ENCODE results near the gene MPL.

MPL gene

DNA sequence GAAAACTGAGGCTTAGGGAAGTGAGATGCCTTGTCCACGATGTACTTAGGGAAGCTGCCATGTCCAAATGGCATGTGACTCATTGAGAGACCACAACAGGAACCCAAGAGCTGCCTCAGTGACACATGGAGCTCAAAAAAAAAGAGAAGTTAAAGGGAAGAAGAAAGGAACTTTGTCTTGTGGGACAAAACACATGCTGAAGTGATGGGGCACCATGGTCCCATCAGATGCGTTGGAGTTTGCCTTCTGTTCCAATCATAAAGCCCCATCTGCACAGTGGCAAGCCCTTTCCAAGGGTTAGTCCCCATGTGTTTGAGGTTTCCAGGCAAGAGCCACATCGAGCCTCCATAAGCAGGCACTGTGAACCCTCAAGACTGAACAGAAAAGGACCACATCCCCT is 44.0 kb downstream of the MPL start:
- H3K27me3 ChIP-seq (ENCODE audit: insufficient read depth, low read depth, severe bottlenecking) = no peaks in the 10 kb centered on the region
- no peak for DNase-seq
- H3K4me3 ChIP-seq (ENCODE audit: low read depth, low read length) = no peak overlapping the region
- peaks cover 44% of the 10 kb centered on the region for H3K36me3 ChIP-seq
- TF ChIP-seq, protein P1, sequence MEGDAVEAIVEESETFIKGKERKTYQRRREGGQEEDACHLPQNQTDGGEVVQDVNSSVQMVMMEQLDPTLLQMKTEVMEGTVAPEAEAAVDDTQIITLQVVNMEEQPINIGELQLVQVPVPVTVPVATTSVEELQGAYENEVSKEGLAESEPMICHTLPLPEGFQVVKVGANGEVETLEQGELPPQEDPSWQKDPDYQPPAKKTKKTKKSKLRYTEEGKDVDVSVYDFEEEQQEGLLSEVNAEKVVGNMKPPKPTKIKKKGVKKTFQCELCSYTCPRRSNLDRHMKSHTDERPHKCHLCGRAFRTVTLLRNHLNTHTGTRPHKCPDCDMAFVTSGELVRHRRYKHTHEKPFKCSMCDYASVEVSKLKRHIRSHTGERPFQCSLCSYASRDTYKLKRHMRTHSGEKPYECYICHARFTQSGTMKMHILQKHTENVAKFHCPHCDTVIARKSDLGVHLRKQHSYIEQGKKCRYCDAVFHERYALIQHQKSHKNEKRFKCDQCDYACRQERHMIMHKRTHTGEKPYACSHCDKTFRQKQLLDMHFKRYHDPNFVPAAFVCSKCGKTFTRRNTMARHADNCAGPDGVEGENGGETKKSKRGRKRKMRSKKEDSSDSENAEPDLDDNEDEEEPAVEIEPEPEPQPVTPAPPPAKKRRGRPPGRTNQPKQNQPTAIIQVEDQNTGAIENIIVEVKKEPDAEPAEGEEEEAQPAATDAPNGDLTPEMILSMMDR (IDR thresholded peaks at IDR 0.05; ENCODE audit: low read depth, low read length) = no peak
- peak overlapping the region; percentile 97 for H3K27ac ChIP-seq
- H3K9me3 ChIP-seq (ENCODE audit: severe bottlenecking) = no peaks in the 10 kb centered on the region

DNA sequence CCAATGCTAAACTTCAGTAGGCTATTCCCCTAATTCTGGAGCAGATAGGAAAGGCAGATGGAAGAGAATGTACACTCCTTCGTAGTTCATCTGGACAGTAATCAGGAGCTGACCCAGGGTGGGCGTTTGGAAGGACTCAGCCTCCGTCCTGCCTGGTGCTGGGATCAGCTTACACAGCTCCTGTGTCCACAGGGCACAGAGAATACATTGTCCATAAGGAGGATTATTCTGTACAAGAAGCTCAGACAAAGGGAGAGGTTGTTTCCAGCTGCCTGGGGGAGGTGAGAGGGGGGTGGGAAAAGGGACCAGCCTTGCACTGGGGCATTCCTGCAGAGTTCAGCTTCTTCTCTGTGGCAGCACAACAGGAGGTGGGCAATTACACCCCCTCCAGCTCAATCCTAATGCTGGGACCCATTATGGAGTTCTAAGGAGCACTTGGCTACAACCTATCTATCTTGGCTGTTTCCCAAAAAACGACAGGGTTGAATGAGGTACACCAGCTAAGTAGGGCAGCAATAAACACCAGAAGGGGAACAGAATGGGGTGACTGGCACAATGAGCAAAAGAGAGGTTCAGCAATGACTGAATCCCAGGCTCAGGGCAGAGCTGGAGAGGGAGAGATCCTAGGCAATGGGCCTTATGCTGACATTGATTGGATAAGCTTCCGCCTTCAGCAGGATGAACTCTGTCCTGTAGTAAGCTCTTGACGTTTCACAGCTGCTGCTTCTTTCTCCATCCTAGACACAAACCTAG is 44.6 kb downstream of the MPL start:
- TF ChIP-seq, protein P1 (IDR thresholded peaks at IDR 0.05; ENCODE audit: low read depth, low read length) = no peak
- H3K27ac ChIP-seq = peak overlapping the region; percentile 97
- no peaks in the 10 kb centered on the region for H3K9me3 ChIP-seq (ENCODE audit: severe bottlenecking)
- peaks cover 50% of the 10 kb centered on the region for H3K36me3 ChIP-seq
- peak overlapping the region; percentile 5; the same call in 1 of the 2 replicates for H3K4me3 ChIP-seq (ENCODE audit: low read depth, low read length)
- H3K27me3 ChIP-seq (ENCODE audit: insufficient read depth, low read depth, severe bottlenecking) = no peaks in the 10 kb centered on the region
- peak; percentile 77 for DNase-seq

DNA sequence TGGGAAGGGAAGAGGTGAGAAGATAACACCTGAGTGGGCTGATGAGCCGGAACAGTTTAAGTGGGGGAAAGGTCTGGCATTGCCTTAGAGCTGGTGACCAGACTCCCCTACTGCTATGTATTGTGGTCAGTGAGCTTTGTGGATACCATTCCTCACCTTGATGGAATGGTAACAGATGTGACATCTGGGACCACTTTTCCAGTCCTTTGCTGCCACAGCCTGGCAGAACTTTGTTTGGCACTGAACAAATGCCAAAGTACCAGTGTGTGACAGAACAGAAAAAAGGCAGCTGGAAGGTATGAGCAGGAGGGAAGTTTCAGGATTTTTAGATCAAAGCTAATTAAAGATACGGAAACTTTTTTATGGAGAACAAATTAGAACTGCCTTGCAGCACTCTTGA is 45.8 kb downstream of the MPL start:
- peaks cover 57% of the 10 kb centered on the region for H3K36me3 ChIP-seq

DNA sequence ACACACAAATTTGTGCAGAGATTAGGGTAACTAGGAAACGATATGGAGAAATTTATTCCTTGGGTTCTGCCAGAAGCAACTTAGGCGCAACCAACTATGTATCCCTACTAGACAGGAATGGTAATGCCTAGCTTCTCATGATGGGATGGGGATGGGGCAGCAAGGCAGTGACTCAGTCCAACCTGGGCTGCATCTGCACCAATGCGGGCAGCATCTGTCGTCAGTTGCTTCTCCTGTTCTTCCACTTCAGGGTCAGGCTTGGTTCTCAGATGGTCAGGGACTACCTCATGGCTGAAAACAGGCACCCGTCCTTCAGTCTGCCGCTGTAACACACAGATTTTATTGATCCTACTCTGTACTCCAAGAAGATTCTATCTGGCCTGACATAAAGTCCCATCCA is 49.1 kb downstream of the MPL start:
- H3K36me3 ChIP-seq = peaks cover 53% of the 10 kb centered on the region
- no peak overlapping the region for H3K4me3 ChIP-seq (ENCODE audit: low read depth, low read length)
- TF ChIP-seq, protein P1 (IDR thresholded peaks at IDR 0.05; ENCODE audit: low read depth, low read length) = no peak
- H3K27ac ChIP-seq = no peak overlapping the region
- DNase-seq = no peak
- no peaks in the 10 kb centered on the region for H3K27me3 ChIP-seq (ENCODE audit: insufficient read depth, low read depth, severe bottlenecking)
- no peaks in the 10 kb centered on the region for H3K9me3 ChIP-seq (ENCODE audit: severe bottlenecking)

More for the DNA sequence above, 45.8 kb downstream of the MPL start:
- Histone ChIP-seq H3K4me3 (ENCODE audit: low read depth, low read length) (no peak overlapping the region), H3K27me3 (ENCODE audit: insufficient read depth, low read depth, severe bottlenecking) (no peaks in the 10 kb centered on the region), H3K9me3 (ENCODE audit: severe bottlenecking) (no peaks in the 10 kb centered on the region), H3K27ac (peak overlapping the region; percentile 97)
- TF ChIP-seq, protein P1 (IDR thresholded peaks at IDR 0.05; ENCODE audit: low read depth, low read length) = no peak
- DNase-seq = no peak

DNA sequence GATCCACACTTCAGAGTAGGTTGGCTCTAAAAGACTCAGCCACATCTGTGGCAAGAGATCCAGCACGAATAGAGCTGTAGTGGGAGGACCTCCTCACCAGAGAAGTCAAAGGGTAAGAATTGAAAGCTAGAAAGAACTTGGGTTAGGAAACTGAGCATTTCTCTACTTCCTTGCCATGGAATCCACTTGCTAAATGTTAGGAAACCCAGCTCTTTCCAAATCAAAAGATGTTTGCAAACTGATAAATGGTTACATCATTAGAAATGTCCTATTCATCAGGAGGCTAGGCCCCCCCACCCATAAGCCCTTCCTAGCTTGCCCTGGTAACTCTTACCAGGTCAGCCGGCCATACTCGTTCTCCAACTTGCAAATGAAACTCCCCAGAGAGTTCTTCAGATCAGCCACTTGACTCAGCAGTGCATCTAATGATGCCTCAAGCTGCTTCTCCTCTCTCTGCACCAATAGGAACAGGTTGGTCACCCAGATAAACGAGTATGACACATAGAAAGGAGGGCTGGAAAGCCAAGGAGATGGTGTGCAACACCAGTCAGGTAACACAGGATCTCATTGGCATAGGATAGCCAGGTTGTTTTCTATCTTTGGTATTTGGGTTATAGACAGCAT is 50.5 kb downstream of the MPL start:
- H3K36me3 ChIP-seq = peaks cover 49% of the 10 kb centered on the region
- no peaks in the 10 kb centered on the region for H3K9me3 ChIP-seq (ENCODE audit: severe bottlenecking)
- H3K27me3 ChIP-seq (ENCODE audit: insufficient read depth, low read depth, severe bottlenecking) = no peaks in the 10 kb centered on the region
- peak; percentile 12 for DNase-seq
- peak overlapping the region; percentile 60 for H3K4me3 ChIP-seq (ENCODE audit: low read depth, low read length)
- TF ChIP-seq, protein P1 (IDR thresholded peaks at IDR 0.05; ENCODE audit: low read depth, low read length) = no peak
- peak overlapping the region; percentile 96 for H3K27ac ChIP-seq

Data from WERI-Rb-1 (cell line).